RWPE1 (cell line): Measurements from ENCODE around the gene DCPS.
"Not testable (repeated sequence)": the region's sequence is repeated elsewhere in the genome, so short reads cannot be mapped to it uniquely, and the experiment has no call there.

Experiments
- CTCF ChIA-PET: fragments of 350-600 bp; sonication (Branson Sonifier 250); formaldehyde crosslinking; extraction: SDS; loops from one replicate; lab custom pipeline; 2021; lab: Yijun Ruan, JAX
- POLR2A ChIA-PET: fragments of 400-600 bp; formaldehyde crosslinking; extraction: SDS; loops from one replicate; lab custom pipeline; 2020; ENCODE audit warnings: antibody characterized with exemption; ENCODE audit not compliant: low non-redundant PET; lab: Yijun Ruan, JAX
- DNase-seq: peaks from one replicate; pipeline ENCODE4 v3.0.0; 2012; ENCODE audit warnings: low spot score
- H3K27ac ChIP-seq: fragments of 450-650 bp; 2 replicates; pipeline ENCODE4 v1.5.1; 2017
- CTCF ChIP-seq: fragments of 450-650 bp; conservative IDR thresholded peaks from 2 replicates; pipeline ENCODE4 v1.5.1; 2017; ENCODE audit warnings: low read depth, mild to moderate bottlenecking

Gene DCPS

GRCh38 chr11:126297004-126297403 lies 6.9 kb upstream of the DCPS start:
- ChIA-PET POLR2A (no interaction called here), CTCF (no interaction called here)
- TF ChIP-seq CTCF: no peak
- no peak overlapping the region for H3K27ac ChIP-seq
- no peak for DNase-seq

GRCh38 chr11:126304457-126305075 lies 706 bp downstream of the DCPS start:
- ChIA-PET POLR2A (no interaction called here), CTCF (interaction anchor here (0.6 kb wide), 1 partner anchor 49 kb away, joined by 3 read pairs; no protein-coding TSS in a partner anchor)
- peak overlapping the region; percentile 90 for H3K27ac ChIP-seq
- DNase-seq: no peak
- TF ChIP-seq CTCF: no peak

GRCh38 chr11:126305699-126306098 lies 1.8 kb downstream of the DCPS start:
- peak overlapping the region; percentile 90; the same call in 1 of the 2 replicates for H3K27ac ChIP-seq
- POLR2A ChIA-PET: interaction anchor here (0.6 kb wide), 1 partner anchor 36 kb away, joined by 4 read pairs; no protein-coding TSS in a partner anchor
- DNase-seq: no peak
- CTCF ChIA-PET: interaction anchor here (0.6 to 0.7 kb wide), 2 partner anchors 9 to 175 kb away, joined by 3 read pairs; no protein-coding TSS in a partner anchor
- TF ChIP-seq CTCF: no peak

GRCh38 chr11:126307706-126308105 lies 3.8 kb downstream of the DCPS start:
- H3K27ac ChIP-seq: no peak overlapping the region
- TF ChIP-seq CTCF: no peak
- no peak for DNase-seq
- ChIA-PET POLR2A (no interaction called here), CTCF (interaction anchor here (0.6 to 1.0 kb wide), 4 partner anchors 30 to 722 kb away, joined by 3 to 6 read pairs (median 3); no protein-coding TSS in a partner anchor)

- POLR2A ChIA-PET: no interaction called here
- no peak overlapping the region for H3K27ac ChIP-seq
- CTCF ChIA-PET: interaction anchor here (0.6 to 1.0 kb wide), 3 partner anchors 172 to 723 kb away, joined by 3 read pairs; no protein-coding TSS in a partner anchor
- TF ChIP-seq CTCF: no peak
- no peak for DNase-seq
Measured at GRCh38 chr11:126308271-126308671, 4.4 kb downstream of the DCPS start.

- H3K27ac ChIP-seq, POLR2A ChIA-PET, DNase-seq: not testable (repeated sequence)
- CTCF ChIA-PET: interaction anchor here (3.0 kb wide), 1 partner anchor 171 kb away, joined by 48 read pairs; no protein-coding TSS in a partner anchor
Measured at GRCh38 chr11:126308771-126309170, 4.9 kb downstream of the DCPS start.
